Measurements from ENCODE around the gene THRB.
A peak's percentile ranks its signal among the peaks of the same experiment; 100 is the strongest.

DNA sequence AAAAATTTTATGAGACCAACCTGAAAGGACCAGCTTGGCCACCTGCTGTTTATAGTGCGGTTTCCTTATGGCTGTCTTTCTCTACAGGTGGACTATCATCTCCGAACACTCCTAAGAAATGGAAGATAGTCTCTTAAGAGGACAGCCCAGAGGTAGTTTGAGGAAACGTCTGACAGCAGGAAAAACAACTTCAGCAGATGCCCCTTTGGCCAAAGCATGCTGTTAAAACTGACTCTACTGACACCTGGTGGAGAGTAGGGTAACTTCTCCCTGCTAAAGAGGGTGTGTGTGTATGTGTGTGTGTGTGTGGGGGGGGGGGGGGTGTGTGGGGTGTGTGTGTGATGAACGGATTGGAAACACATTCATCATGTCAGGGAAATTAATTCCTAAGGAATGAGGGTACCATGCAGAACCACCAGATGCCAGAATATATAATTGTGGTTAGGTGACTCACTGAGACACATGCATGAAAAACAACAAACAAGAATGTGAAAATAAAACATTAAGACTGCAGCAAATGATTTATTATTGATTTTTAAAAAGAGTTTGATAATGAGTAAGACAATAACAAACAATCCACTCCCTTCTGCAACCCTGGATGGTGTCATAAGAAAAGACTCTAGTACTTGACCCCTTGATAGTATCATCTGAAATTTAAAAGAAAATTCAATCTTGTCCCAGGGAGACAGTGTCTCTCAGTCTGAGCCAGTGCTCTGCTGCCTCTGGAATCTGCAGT is 256.5 kb downstream of the THRB start:
- no peak for TF ChIP-seq POLR2AphosphoS5 (IDR thresholded peaks at IDR 0.05)
- TF ChIP-seq CTCF (IDR thresholded peaks at IDR 0.05) = peak; percentile 63 to 81 (median 75)
- TF ChIP-seq POLR2A (IDR thresholded peaks at IDR 0.05) = no peak
